SW 1271 (cell line): ENCODE measurements around the gene SHB.

ENCODE experiments used
- DNase-seq, 2 experiments: peaks; one replicate each; lab custom pipeline; 2025; lab: John Stamatoyannopoulos, UW

The SHB gene

GRCh38 chr9:38042626-38043357 lies 26.2 kb downstream of the SHB start:
- DNase-seq, result no peak

- no peak for DNase-seq
Observed at GRCh38 chr9:38041564-38042243, 27.3 kb downstream of the SHB start.

DNA sequence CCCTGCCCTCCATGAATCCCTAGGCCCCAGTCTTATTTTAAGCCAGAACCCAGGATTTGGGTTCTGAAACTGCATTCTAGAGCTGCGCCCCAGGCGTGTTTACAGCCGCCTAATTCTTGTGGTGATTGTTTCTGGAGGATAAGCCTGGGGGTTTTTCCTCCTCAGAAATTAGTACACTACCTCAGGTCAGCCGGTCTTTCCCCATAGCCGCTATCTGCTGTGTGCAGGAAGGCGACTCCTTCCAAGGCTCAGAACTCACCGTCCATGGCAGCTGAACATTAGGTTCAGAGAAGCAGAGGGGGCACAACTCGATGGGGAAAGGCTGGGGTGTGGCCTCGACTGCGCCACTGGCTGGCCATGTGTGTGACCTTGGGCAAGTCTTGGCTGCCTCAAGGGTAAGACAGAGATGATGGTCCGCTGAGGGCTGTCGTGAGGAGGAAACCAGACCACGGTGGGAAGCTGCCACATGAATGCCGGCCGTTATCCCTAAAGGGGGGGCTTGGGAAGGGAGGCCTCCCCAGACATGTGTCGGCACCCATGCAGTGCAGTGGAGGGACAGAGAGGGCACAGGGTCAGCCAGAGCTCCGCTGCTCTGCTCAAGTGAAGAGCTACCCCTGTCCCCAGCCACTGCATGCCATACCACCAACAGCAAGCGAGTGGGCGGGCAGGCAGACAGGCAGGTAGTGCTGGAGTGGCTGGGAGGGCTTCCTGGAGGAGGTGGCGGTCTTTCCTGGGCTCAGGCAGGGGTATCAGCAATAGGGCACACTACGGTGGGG lies 28.9 kb downstream of the SHB start:
- DNase-seq, result no peak

GRCh38 chr9:38039090-38039906 lies 29.7 kb downstream of the SHB start:
- no peak for DNase-seq

GRCh38 chr9:38038307-38039089 lies 30.5 kb downstream of the SHB start:
- no peak for DNase-seq

DNA sequence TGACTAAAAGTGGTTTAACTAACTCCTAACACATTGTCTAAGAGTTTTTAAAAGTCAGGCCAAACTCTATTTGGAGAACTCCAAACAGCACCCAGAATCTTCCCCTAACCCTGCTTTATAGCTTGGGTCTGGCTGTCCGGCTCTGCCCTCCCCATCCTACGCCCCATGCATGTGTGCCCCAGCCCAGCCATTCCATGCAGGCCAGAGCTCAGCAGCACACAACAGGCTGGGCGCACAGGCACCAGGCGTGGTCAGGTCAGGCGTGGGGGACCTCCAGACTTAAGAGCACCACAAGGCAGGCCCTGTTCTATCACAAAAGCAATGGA lies 31.1 kb downstream of the SHB start:
- no peak for DNase-seq

- no peak for DNase-seq
Observed at GRCh38 chr9:38036359-38037084, 32.5 kb downstream of the SHB start.

DNA sequence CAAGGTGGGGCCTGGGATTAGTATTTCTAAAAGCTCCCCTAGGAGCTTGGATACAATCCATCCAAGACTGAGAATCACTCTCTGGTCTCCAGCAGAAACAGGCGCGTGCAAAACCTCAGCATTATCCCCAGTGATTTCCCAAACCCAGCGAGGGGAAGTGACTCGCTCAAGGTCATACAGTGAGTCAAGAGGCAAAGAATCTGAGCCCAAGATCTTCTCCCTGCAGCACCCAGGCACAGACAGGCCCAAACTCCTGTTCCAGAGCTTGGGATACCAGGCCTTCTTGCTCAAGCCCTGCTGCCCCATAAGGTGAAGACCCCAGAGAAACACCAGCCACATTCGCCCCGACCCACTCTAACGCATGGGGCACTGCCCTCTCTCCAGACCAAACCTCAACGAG lies 33.2 kb downstream of the SHB start:
- DNase-seq, result peak; percentile 42 to 64

DNA sequence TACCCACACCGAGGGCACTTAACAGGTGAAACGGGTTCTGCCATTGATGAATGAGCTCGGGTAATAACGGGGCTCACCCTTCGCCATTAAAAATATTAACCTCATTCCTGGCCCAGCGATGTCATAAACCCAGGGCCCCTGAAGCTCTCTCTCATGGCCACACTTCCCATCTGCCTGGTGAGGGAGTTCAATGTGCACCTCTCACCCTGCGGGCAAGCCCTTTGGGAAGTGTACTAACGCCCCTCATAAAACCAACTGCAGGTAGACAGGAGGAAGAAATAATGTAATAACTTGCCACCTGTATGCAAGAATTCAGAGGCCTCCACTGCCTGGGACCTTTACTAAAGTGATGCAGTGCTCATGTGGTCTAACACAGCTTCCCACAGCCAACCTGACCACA lies 35.1 kb downstream of the SHB start:
- no peak for DNase-seq

DNA sequence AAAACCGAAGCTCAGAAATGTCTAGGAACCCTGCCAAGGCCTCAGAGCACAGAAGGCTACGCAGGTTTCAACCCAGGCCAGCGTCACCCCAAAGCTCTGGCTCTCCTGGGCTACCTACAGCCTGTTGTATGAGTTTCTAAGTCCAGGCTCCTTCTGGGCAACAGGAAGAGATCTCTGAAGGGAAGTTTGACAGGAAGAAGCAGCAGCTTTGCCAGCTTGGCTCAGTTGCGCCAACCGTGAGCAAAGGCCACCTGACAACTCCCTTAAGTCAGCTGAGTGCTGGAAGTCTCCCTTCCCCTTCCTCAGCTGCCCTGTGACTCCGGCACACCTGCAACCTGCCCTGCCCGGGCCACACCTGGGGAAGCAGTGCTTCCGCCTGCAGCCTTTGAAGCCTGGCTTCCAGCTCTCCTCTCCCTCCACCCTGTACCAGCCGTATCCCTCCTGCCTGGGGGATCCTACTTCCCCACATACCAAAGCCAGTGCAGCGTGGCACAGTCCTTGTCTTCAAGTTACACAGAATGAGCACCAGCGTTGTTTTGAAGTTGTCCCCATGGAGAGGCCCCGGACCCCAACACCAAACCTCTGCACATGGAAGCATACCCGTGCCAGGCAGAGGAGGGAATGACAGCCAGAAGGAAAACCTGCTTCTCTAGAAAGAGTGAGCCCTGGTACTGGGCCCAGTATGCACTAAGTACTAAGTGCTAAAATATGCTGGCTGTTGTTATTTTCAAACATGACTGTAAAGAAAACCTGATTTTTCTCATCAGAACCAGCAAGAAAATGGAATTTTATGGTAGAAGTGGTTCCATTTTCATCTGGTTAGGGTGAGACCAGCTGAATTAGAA lies 36.5 kb downstream of the SHB start:
- no peak for DNase-seq

DNA sequence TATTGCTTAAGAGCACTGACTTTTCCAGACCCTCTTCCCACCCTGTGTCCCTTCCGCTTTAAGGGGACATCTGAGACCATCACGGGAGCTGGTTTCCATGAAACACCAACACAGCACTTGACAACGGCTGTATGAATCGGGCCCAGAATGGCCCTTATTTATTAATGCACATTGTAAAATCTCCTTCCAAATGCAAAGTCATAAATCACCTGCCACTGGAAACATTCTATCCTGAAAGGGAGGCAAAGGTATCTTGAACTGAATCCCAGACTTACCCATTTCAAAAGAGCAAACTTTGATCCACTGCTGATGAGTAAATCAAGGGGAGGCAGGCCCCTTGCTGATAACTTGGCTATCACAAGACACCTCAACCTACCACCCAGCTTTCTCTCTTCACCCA lies 37.4 kb downstream of the SHB start:
- no peak for DNase-seq

GRCh38 chr9:38030658-38031057 lies 38.4 kb downstream of the SHB start:
- no peak for DNase-seq

GRCh38 chr9:38029915-38030638 lies 39.0 kb downstream of the SHB start:
- DNase-seq, result no peak

DNA sequence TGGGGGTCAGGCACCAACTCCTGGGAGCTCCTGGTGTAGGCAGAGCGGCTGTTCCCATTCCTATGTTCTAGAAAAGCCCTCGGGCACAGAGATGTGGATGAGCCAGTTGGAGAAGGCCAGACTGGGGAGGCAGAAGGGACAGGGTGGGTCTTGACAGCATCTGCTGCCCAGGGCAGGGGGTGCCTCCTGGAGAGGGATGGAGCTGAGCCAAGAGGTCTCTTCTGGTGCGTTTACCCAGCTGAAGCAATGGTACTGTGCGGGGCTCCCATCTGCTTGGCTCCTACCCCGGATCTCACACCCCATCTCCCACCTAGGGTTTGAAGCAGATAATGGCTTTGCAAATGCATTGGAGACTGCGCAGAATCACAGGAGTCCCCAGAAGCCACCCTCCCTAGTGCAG lies 41.3 kb downstream of the SHB start:
- no peak for DNase-seq

DNA sequence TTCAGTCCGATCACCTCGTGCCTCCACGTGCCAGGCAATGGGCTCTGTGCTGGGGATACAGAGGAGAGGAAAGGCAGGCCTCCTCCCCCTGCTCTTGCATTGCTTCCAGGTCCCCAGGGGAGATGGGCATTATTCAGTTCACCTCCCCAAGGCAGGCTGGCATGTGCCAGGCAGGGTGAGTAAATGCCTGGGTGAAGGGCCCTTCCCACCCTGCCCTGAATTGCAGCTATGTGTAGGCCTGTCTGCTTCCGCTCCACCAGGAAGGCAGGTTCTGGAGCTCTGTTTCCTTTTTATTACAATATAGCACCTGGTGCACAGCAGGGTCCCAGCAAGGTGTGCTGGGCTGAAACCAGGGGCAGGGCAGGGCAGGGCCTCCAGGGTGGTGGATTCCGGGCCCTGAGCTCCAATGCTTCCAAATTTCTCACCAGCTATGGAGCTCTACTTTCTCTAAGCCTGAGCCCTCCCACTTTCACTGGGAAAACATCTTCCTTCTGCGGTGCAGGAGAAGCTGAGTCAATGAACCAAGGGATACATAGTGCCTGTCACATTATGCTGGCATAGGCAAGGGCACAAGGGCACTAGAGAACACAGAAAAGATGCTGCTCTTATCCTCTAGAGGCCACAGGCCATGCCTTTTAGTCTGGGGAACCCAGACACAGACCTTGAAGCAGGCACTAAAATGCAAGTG lies 42.0 kb downstream of the SHB start:
- no peak for DNase-seq

DNA sequence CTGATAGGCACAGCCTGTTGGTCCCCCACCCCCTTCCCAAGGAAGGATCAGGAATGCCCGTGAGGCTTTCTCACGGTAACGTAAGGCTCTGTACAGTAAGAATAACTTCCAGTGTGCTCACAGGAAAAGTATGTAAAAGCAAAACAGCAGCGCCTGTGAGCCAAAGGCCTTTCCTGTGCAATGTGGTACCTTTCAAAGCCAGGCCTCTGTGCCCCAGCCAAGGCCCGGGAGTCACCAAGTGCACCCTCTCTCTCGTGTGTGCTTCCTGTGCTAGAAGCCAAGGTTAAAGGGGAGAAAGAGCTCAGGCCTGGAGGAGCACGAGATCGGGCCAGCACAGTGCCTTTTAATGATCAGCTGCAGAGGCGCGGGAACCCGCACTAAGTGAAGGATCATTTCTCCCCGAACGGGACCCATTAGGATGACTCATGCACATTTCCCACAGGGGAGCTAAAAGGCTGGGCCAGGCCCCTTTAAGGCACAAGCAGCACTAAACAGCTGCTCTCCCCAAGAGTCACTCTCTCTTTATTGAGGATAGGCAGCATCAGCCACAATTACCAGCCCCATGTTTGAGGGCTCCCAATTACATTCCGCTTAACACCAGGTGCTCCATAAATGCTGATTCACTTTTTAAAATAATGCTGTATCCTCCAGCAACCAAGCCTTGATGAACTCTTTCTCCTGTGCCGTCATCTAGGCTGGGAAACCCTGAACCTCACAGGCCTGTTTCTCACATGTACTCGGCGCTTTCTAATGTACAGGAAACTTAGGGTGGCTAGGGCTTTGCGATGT lies 42.8 kb downstream of the SHB start:
- peak; percentile 80 to 81 for DNase-seq

GRCh38 chr9:38025166-38025565 lies 43.9 kb downstream of the SHB start:
- no peak for DNase-seq
